Keratinocyte (primary cell): ENCODE measurements around the gene NLRP12. TPM values are rescaled to one million over a fixed set of nuclear protein-coding genes. Genes with fewer than 3 reads are reported as not detected.

ENCODE experiments used
- DNase-seq: peaks from one replicate; pipeline ENCODE4 v3.0.0-alpha.2; 2011; ENCODE audit warnings: low read depth, missing footprints, low spot score
- FAIRE-seq: peaks from 2 replicates; lab custom pipeline; 2011; peaks lifted over from hg19 to GRCh38; lab: Jason Lieb, UNC
- H2AFZ ChIP-seq: 2 replicates; pipeline ENCODE4 v1.6.0; 2012; ENCODE audit warnings: low read length, control low read depth, inconsistent platforms; ENCODE audit not compliant: control insufficient read depth
- H3K27ac ChIP-seq: 2 replicates; pipeline ENCODE4 v1.5.1; 2011; ENCODE audit warnings: low read length; ENCODE audit not compliant: control insufficient read depth, insufficient read depth
- H3K27me3 ChIP-seq: 3 replicates; pipeline ENCODE4 v1.6.0; 2011; ENCODE audit warnings: low read length; ENCODE audit not compliant: control insufficient read depth, insufficient read depth; ENCODE audit errors: extremely low read depth
- H3K36me3 ChIP-seq, 2 experiments: 2 replicates in 1 of 2; 3 replicates in 1 of 2; pipeline ENCODE4 v1.5.1; 2011; ENCODE audit warnings: low read length in 2 of 2, mild to moderate bottlenecking in 1 of 2; ENCODE audit not compliant: control insufficient read depth in 2 of 2, insufficient read depth in 2 of 2; ENCODE audit errors: extremely low read depth in 1 of 2
- H3K4me1 ChIP-seq: 3 replicates; pipeline ENCODE4 v1.5.1; 2011; ENCODE audit warnings: low read length; ENCODE audit not compliant: control insufficient read depth, insufficient read depth; ENCODE audit errors: extremely low read depth
- H3K4me2 ChIP-seq: 3 replicates; pipeline ENCODE4 v1.6.0; 2011; ENCODE audit warnings: low read depth, low read length; ENCODE audit not compliant: control insufficient read depth, insufficient read depth; ENCODE audit errors: extremely low read depth
- H3K4me3 ChIP-seq, 3 experiments: fragments of 200-600 bp in 1 of 3; sonication (generic) in 1 of 3; 2 replicates in 2 of 3; 3 replicates in 1 of 3; pipeline ENCODE4 v1.5.1; 2011 to 2016; ENCODE audit warnings: low read length in 3 of 3, mild to moderate bottlenecking in 3 of 3, control low read depth in 2 of 3, inconsistent platforms in 1 of 3, low read depth in 1 of 3, mixed read lengths in 1 of 3, mixed run types in 1 of 3, moderate library complexity in 1 of 3; ENCODE audit not compliant: control insufficient read depth in 2 of 3, insufficient read depth in 2 of 3; ENCODE audit errors: extremely low read depth in 1 of 3
- H3K79me2 ChIP-seq: 2 replicates; pipeline ENCODE4 v1.6.0; 2012; ENCODE audit warnings: low read length; ENCODE audit not compliant: control insufficient read depth, insufficient read depth
- H3K9ac ChIP-seq: 3 replicates; pipeline ENCODE4 v1.6.0; 2011; ENCODE audit warnings: low read length; ENCODE audit not compliant: control insufficient read depth, insufficient read depth; ENCODE audit errors: extremely low read depth
- H3K9me1 ChIP-seq: 3 replicates; pipeline ENCODE4 v1.6.0; 2011; ENCODE audit warnings: low read length; ENCODE audit not compliant: control insufficient read depth, insufficient read depth; ENCODE audit errors: extremely low read depth
- H3K9me3 ChIP-seq: 2 replicates; pipeline ENCODE4 v1.5.1; 2012; ENCODE audit warnings: low read depth, low read length; ENCODE audit not compliant: control insufficient read depth
- H4K20me1 ChIP-seq: 3 replicates; pipeline ENCODE4 v1.6.0; 2011; ENCODE audit warnings: low read length; ENCODE audit not compliant: control insufficient read depth, insufficient read depth; ENCODE audit errors: extremely low read depth
- EZH2 ChIP-seq: IDR thresholded peaks from one replicate; pipeline ENCODE4 v1.6.1; 2012; ENCODE audit warnings: inconsistent platforms, mild to moderate bottlenecking, low read length, moderate library complexity
- dilution Hi-C: fragments of 300-500 bp; cut with MboI; formaldehyde crosslinking; loops from one replicate; pipeline ENCODE4 v1.7.0; 2020; ENCODE audit warnings: low sequenced_read_pairs; ENCODE audit not compliant: extremely low pct_ligation_motif_present
- polyA plus RNA-seq, 5 experiments: library from polyadenylated mRNA; depleted of rRNA in 3 of 5; stranded (reverse) in 3 of 5; stranded (forward) in 1 of 5; unstranded in 1 of 5; fragments of >200 nt; gene quantifications; 1 replicate in 1 of 5; 2 replicates in 3 of 5; 3 replicates in 1 of 5; pipeline versions ENCODE4 v1.2.1 to v1.2.3, GENCODE V29; 2011 to 2012; ENCODE audit warnings: missing spikeins in 2 of 5, low read depth in 1 of 5, low replicate concordance in 1 of 5
- TF ChIP-seq, protein P1 (sequence below), 3 experiments: IDR thresholded peaks in 1 of 3; conservative IDR thresholded peaks in 1 of 3; optimal IDR thresholded peaks in 1 of 3; 2 replicates in 2 of 3; 3 replicates in 1 of 3; pipeline versions ENCODE3 to v1.5.1; 2011; ENCODE audit warnings: low read length in 3 of 3, mild to moderate bottlenecking in 3 of 3, moderate library complexity in 2 of 3, control low read depth in 1 of 3, inconsistent platforms in 1 of 3; ENCODE audit not compliant: insufficient read depth in 2 of 3; ENCODE audit errors: extremely low read depth in 1 of 3

The NLRP12 gene
- polyA plus RNA-seq, 1 donor (not counting 4 experiments of a cell fraction or from before 2014, with no cell fraction given), result not detected

DNA sequence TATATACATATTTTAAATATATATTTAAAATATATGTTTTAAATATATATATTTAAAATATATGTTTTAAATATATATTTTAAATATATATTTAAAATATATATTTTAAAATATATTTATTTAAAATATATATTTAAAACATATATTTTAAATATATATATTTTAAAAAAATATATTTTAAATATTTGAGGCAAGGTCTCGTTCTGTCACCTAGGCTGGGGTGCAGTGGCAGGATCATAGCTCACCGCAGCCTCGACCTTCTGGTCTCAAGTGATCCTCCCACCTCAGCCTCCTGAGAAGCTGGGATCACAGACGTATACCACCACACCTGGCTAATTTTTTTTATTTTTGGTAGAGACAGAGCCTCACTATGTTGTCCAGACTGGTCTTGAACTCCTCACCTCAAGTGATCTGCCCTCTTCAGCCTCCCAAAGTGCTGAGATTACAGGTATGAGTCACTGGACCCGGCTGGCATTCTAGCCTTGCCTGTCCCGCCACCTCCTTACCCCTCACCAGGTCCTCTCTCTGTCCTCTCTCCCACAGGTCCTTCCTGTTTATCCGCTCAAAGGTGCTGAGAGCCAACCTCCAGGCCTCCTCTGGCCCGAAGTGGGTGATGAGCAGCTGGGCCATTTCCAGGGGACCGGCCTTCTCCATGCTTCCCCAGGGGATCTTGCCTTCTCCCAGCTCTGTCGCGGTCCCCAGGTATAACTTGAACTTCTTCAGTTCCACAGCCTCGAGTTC, 564 bp downstream of the NLRP12 start:
- H3K9me1 ChIP-seq, result no peaks in the 10 kb centered on the region
- no peak overlapping the region for H2AFZ ChIP-seq
- no peaks in the 10 kb centered on the region for H3K27me3 ChIP-seq
- no peak overlapping the region for H3K4me3 ChIP-seq
- H3K36me3 ChIP-seq, result no peaks in the 10 kb centered on the region
- no peak overlapping the region for H3K4me2 ChIP-seq
- TF ChIP-seq EZH2, result no peak
- TF ChIP-seq, protein P1, sequence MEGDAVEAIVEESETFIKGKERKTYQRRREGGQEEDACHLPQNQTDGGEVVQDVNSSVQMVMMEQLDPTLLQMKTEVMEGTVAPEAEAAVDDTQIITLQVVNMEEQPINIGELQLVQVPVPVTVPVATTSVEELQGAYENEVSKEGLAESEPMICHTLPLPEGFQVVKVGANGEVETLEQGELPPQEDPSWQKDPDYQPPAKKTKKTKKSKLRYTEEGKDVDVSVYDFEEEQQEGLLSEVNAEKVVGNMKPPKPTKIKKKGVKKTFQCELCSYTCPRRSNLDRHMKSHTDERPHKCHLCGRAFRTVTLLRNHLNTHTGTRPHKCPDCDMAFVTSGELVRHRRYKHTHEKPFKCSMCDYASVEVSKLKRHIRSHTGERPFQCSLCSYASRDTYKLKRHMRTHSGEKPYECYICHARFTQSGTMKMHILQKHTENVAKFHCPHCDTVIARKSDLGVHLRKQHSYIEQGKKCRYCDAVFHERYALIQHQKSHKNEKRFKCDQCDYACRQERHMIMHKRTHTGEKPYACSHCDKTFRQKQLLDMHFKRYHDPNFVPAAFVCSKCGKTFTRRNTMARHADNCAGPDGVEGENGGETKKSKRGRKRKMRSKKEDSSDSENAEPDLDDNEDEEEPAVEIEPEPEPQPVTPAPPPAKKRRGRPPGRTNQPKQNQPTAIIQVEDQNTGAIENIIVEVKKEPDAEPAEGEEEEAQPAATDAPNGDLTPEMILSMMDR (optimal IDR thresholded peaks at IDR 0.05 in 1 of 3, IDR thresholded peaks at IDR 0.05 in 1 of 3, conservative IDR thresholded peaks at IDR 0.05 in 1 of 3; ENCODE audit: extremely low read depth in 1 of 3, insufficient read depth in 2 of 3, low read length in 3 of 3), result no peak
- no peaks in the 10 kb centered on the region for H3K79me2 ChIP-seq
- FAIRE-seq (no peak), DNase-seq (no peak)
- H3K4me1 ChIP-seq, result no peaks in the 10 kb centered on the region
- no peak overlapping the region for H3K9ac ChIP-seq
- dilution Hi-C loops, result no loop called here
- H3K9me3 ChIP-seq, result no peaks in the 10 kb centered on the region
- no peaks in the 10 kb centered on the region for H4K20me1 ChIP-seq
- H3K27ac ChIP-seq, result no peak overlapping the region

GRCh38 chr19:53819861-53820260, 4.3 kb downstream of the NLRP12 start:
- Histone ChIP-seq H4K20me1 (no peaks in the 10 kb centered on the region), H3K27ac (no peak overlapping the region), H3K9me3 (no peaks in the 10 kb centered on the region), H3K4me1 (no peaks in the 10 kb centered on the region), H3K36me3 (no peaks in the 10 kb centered on the region), H2AFZ (no peak overlapping the region), H3K9ac (no peak overlapping the region), H3K9me1 (no peaks in the 10 kb centered on the region), H3K4me2 (no peak overlapping the region), H3K27me3 (no peaks in the 10 kb centered on the region), H3K79me2 (no peaks in the 10 kb centered on the region), H3K4me3 (no peak overlapping the region)
- DNase-seq (no peak), FAIRE-seq (no peak)
- dilution Hi-C loops, result no loop called here
- TF ChIP-seq, protein P1 (optimal IDR thresholded peaks at IDR 0.05 in 1 of 3, IDR thresholded peaks at IDR 0.05 in 1 of 3, conservative IDR thresholded peaks at IDR 0.05 in 1 of 3; ENCODE audit: extremely low read depth in 1 of 3, insufficient read depth in 2 of 3, low read length in 3 of 3), result no peak
- TF ChIP-seq EZH2, result no peak
